BLaER1 treated with 17β-estradiol and CSF1 and Interleukin-3, amounts not matched to agents 10 nM and 100 nM (cell line): ENCODE measurements around the gene KRT38.

Experiments
- H3K27ac ChIP-seq, 11 experiments: shearing (Covaris generic); formaldehyde crosslinking; 2 replicates each; pipeline ENCODE4 v1.8.1; 2022
- H3K27me3 ChIP-seq, 11 experiments: shearing (Covaris generic); formaldehyde crosslinking; 2 replicates each; pipeline ENCODE4 v1.8.1; 2022
- H3K36me3 ChIP-seq, 11 experiments: shearing (Covaris generic); formaldehyde crosslinking; 2 replicates each; pipeline ENCODE4 v1.8.1; 2022
- H3K4me1 ChIP-seq, 10 experiments: shearing (Covaris generic); formaldehyde crosslinking; 2 replicates each; pipeline ENCODE4 v1.8.1; 2022
- H3K4me2 ChIP-seq, 11 experiments: shearing (Covaris generic); formaldehyde crosslinking; 2 replicates each; pipeline ENCODE4 v1.8.1; 2022
- H3K4me3 ChIP-seq, 10 experiments: shearing (Covaris generic); formaldehyde crosslinking; 2 replicates each; pipeline ENCODE4 v1.8.1; 2022
- H3K9ac ChIP-seq, 11 experiments: shearing (Covaris generic); formaldehyde crosslinking; 2 replicates each; pipeline ENCODE4 v1.8.1; 2022
- H3K9me3 ChIP-seq, 11 experiments: shearing (Covaris generic); formaldehyde crosslinking; replicated peaks in 1 of 11; 2 replicates each; pipeline ENCODE4 v1.8.1; 2022
- H4K20me1 ChIP-seq, 11 experiments: shearing (Covaris generic); formaldehyde crosslinking; 2 replicates each; pipeline ENCODE4 v1.8.1; 2022
- Cebpa-rat ChIP-seq, 11 experiments: shearing (Covaris generic); IDR thresholded peaks; 2 replicates each; pipeline ENCODE4 v1.8.1; 2022

KRT38 gene

GRCh38 chr17:41449008-41449407 lies 8.2 kb upstream of the KRT38 start:
- TF ChIP-seq Cebpa-rat (IDR thresholded peaks at IDR 0.05) = no peak
- no peak overlapping the region for H3K9ac ChIP-seq
- no peaks in the 10 kb centered on the region for H3K27me3 ChIP-seq
- H3K36me3 ChIP-seq = no peaks in the 10 kb centered on the region
- H3K4me2 ChIP-seq = no peak overlapping the region
- no peaks in the 10 kb centered on the region for H4K20me1 ChIP-seq
- H3K4me1 ChIP-seq = peaks cover 0 to 8% (median 6%) of the 10 kb centered on the region in 10 experiments; a peak in 10 of 20 replicates
- no peak overlapping the region for H3K4me3 ChIP-seq
- H3K27ac ChIP-seq = no peak overlapping the region
- H3K9me3 ChIP-seq = peaks cover 0 to 18% (median 5%) of the 10 kb centered on the region in 11 experiments; a peak in 2 of 22 replicates

DNA sequence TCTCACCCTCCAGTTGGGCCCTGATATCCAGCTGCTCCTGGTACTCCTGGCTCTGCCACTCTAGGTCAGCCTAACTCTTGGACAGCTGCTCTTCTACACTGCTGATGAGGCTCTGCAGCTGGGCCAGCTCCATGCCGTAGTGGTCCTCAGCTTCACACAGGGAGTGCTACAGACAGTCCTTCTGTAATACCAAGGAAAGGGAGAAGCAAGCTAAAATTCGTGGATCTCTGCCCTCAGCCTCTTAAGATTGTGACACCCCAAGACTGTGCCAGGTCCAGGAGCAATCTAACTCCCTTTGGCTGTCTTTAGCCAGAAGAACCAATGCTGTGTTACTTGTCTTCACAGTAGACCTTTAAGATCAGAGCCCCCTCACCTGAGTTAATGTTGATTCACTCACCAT lies 7.7 kb upstream of the KRT38 start:
- no peaks in the 10 kb centered on the region for H3K36me3 ChIP-seq
- no peak overlapping the region for H3K9ac ChIP-seq
- no peak overlapping the region for H3K27ac ChIP-seq
- no peaks in the 10 kb centered on the region for H3K27me3 ChIP-seq
- no peak for TF ChIP-seq Cebpa-rat (IDR thresholded peaks at IDR 0.05)
- H3K4me3 ChIP-seq = no peak overlapping the region
- no peak overlapping the region for H3K4me2 ChIP-seq
- peaks cover 0 to 8% (median 6%) of the 10 kb centered on the region in 10 experiments; a peak in 10 of 20 replicates for H3K4me1 ChIP-seq
- peaks cover 0 to 18% (median 5%) of the 10 kb centered on the region in 11 experiments; a peak in 2 of 22 replicates for H3K9me3 ChIP-seq
- no peaks in the 10 kb centered on the region for H4K20me1 ChIP-seq

DNA sequence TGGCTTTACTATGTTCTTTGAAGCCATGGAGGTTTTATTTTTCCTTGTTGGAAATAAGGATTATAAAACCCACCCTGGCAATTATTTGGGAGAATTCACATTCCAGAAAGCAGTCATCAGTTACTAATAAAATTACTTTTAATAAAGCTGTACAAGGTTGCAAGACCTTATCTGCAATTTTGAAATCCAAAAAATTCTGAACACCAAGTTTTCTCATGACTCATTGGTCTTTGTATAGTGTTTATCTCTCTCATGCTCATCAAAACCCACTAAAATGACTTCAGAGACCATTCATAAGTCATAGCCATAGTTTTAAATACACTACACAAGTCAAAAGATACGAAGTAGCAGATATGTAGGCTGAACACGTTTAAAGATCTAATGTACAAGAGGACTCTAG lies 6.0 kb upstream of the KRT38 start:
- Histone ChIP-seq H3K36me3 (no peaks in the 10 kb centered on the region), H4K20me1 (no peaks in the 10 kb centered on the region), H3K4me3 (no peak overlapping the region), H3K4me2 (peak overlapping the region in 5 of 11 experiments; percentile 25 to 46 (median 34); a peak in 9 of 22 replicates), H3K27me3 (no peaks in the 10 kb centered on the region), H3K9me3 (peaks cover 0 to 13% (median 5%) of the 10 kb centered on the region in 11 experiments; a peak in 2 of 22 replicates), H3K9ac (no peak overlapping the region), H3K4me1 (peaks cover 0 to 8% (median 6%) of the 10 kb centered on the region in 10 experiments; a peak in 10 of 20 replicates), H3K27ac (no peak overlapping the region)
- TF ChIP-seq Cebpa-rat (IDR thresholded peaks at IDR 0.05) = no peak

DNA sequence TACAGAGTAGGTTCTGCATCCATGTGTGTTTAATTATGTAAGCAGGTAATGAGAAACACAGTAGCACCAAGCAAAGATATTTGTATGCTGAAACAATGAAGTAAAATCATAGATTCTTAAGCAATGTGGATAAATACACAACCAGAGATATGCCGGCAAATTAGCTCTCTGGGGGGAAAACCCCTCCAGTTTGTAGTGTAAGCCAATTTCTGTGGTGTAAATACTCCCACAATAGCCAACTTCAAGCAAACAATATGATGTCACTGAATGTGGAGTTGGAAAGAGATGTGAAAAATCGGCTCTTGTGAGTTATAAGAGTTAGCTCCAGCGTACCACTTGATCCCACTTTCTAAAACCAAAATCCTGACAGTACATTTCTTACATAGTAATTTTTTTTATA lies 3.9 kb upstream of the KRT38 start:
- Histone ChIP-seq H3K4me3 (no peak overlapping the region), H3K36me3 (no peaks in the 10 kb centered on the region), H3K9ac (no peak overlapping the region), H3K27me3 (no peaks in the 10 kb centered on the region), H3K4me1 (peaks cover 0 to 8% (median 6%) of the 10 kb centered on the region in 10 experiments; a peak in 10 of 20 replicates), H3K27ac (no peak overlapping the region), H3K9me3 (no peaks in the 10 kb centered on the region), H3K4me2 (no peak overlapping the region), H4K20me1 (no peaks in the 10 kb centered on the region)
- no peak for TF ChIP-seq Cebpa-rat (IDR thresholded peaks at IDR 0.05)

DNA sequence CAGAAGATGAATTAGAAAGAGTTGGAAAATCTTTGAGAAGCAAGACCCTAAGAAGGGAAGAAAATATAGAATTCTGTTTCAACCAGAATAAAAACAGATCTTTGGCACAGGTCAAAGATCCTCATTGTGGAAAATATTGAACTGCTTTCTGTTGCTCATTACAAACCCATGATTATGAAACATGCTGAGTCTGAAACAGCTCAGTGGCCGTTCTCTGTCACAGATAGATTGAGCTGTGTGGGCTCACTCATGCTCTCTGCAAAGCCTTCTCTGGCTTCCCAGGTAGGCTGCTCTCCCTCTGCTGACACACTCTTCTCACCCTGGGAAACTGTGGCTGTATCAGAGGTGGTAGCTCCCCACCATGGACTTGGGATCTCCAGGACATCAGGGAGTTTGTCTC lies 3.4 kb upstream of the KRT38 start:
- H3K4me3 ChIP-seq = no peak overlapping the region
- no peak overlapping the region for H3K4me2 ChIP-seq
- peaks cover 0 to 8% (median 6%) of the 10 kb centered on the region in 10 experiments; a peak in 10 of 20 replicates for H3K4me1 ChIP-seq
- no peak overlapping the region for H3K27ac ChIP-seq
- H3K36me3 ChIP-seq = no peaks in the 10 kb centered on the region
- H3K9ac ChIP-seq = no peak overlapping the region
- H3K9me3 ChIP-seq = no peaks in the 10 kb centered on the region
- H4K20me1 ChIP-seq = no peaks in the 10 kb centered on the region
- TF ChIP-seq Cebpa-rat (IDR thresholded peaks at IDR 0.05) = no peak
- H3K27me3 ChIP-seq = no peaks in the 10 kb centered on the region

DNA sequence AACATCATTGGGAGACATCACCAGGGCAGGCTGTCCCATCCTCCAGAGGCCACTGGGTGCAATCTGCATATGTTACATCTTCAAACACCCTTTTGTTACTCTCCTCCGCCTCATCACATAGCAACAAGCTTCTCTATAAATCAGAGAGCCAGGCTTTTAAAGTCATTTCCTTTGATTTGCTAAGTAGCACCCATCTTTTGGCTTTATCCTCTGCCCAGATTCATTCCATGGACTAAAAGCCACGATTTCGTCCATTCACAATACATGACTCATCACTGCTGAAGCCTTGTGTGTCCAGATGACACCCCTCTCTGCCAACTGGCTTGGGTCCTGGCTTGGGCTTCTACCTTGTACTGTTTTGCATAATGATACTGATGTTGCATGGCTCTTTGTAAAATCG lies 2.0 kb upstream of the KRT38 start:
- Histone ChIP-seq H3K9me3 (no peaks in the 10 kb centered on the region), H3K27me3 (no peaks in the 10 kb centered on the region), H3K4me3 (no peak overlapping the region), H3K4me2 (no peak overlapping the region), H3K36me3 (no peaks in the 10 kb centered on the region), H4K20me1 (no peaks in the 10 kb centered on the region), H3K4me1 (peaks cover 0 to 8% (median 6%) of the 10 kb centered on the region in 10 experiments; a peak in 10 of 20 replicates), H3K27ac (no peak overlapping the region), H3K9ac (no peak overlapping the region)
- TF ChIP-seq Cebpa-rat (IDR thresholded peaks at IDR 0.05) = no peak

GRCh38 chr17:41439375-41439774 lies 1.4 kb downstream of the KRT38 start:
- Histone ChIP-seq H3K9ac (no peak overlapping the region), H3K9me3 (no peaks in the 10 kb centered on the region), H3K4me1 (no peaks in the 10 kb centered on the region), H3K27ac (no peak overlapping the region), H3K4me3 (no peak overlapping the region), H4K20me1 (no peaks in the 10 kb centered on the region), H3K36me3 (no peaks in the 10 kb centered on the region), H3K4me2 (no peak overlapping the region), H3K27me3 (no peaks in the 10 kb centered on the region)
- no peak for TF ChIP-seq Cebpa-rat (IDR thresholded peaks at IDR 0.05)

GRCh38 chr17:41437769-41438168 lies 3.0 kb downstream of the KRT38 start:
- H3K36me3 ChIP-seq = no peaks in the 10 kb centered on the region
- no peak overlapping the region for H3K4me2 ChIP-seq
- H3K9me3 ChIP-seq = no peaks in the 10 kb centered on the region
- H3K27ac ChIP-seq = no peak overlapping the region
- no peaks in the 10 kb centered on the region for H4K20me1 ChIP-seq
- no peak for TF ChIP-seq Cebpa-rat (IDR thresholded peaks at IDR 0.05)
- no peak overlapping the region for H3K4me3 ChIP-seq
- no peak overlapping the region for H3K9ac ChIP-seq
- no peaks in the 10 kb centered on the region for H3K27me3 ChIP-seq
- peaks cover 0 to 4% (median 0%) of the 10 kb centered on the region in 10 experiments; a peak in 1 of 20 replicates for H3K4me1 ChIP-seq

GRCh38 chr17:41437254-41437653 lies 3.5 kb downstream of the KRT38 start:
- Histone ChIP-seq H3K27ac (no peak overlapping the region), H3K9ac (no peak overlapping the region), H3K4me1 (peaks cover 0 to 9% (median 0%) of the 10 kb centered on the region in 10 experiments; a peak in 3 of 20 replicates), H3K27me3 (no peaks in the 10 kb centered on the region), H4K20me1 (no peaks in the 10 kb centered on the region), H3K4me3 (no peak overlapping the region), H3K4me2 (no peak overlapping the region), H3K9me3 (no peaks in the 10 kb centered on the region), H3K36me3 (no peaks in the 10 kb centered on the region)
- no peak for TF ChIP-seq Cebpa-rat (IDR thresholded peaks at IDR 0.05)

- Histone ChIP-seq H3K4me2 (no peak overlapping the region), H3K27ac (no peak overlapping the region), H3K9me3 (no peaks in the 10 kb centered on the region), H3K27me3 (no peaks in the 10 kb centered on the region), H4K20me1 (no peaks in the 10 kb centered on the region), H3K4me1 (peaks cover 0 to 17% (median 0%) of the 10 kb centered on the region in 10 experiments; a peak in 3 of 20 replicates), H3K36me3 (no peaks in the 10 kb centered on the region), H3K4me3 (no peak overlapping the region), H3K9ac (no peak overlapping the region)
- no peak for TF ChIP-seq Cebpa-rat (IDR thresholded peaks at IDR 0.05)
Measured at GRCh38 chr17:41434415-41434814, 6.4 kb downstream of the KRT38 start.
